Activated CD8-positive, alpha-beta T cell treated with anti-CD3 and anti-CD28 coated beads for 36 hours (primary cell): ENCODE data around the gene YIPF7. TPM values are rescaled to one million over a fixed set of nuclear protein-coding genes. Genes with fewer than 3 reads are reported as not detected.
A peak's percentile ranks its signal among the peaks of the same experiment; 100 is the strongest.

Experiments used
- ATAC-seq: fragments of 200-7000 bp; cut with Tn5 transposase; one replicate; pipeline ENCODE4 v1.10.0; 2021; ENCODE audit warnings: mild to moderate bottlenecking, moderate library complexity
- CTCF ChIA-PET: fragments of 350-600 bp; sonication (Branson Sonifier 250); formaldehyde crosslinking; loops from one replicate; lab custom pipeline; 2021; ENCODE audit warnings: antibody characterized with exemption; lab: Charles Lee
- POLR2A ChIA-PET: fragments of 350-600 bp; sonication (Branson Sonifier 250); formaldehyde crosslinking; loops from one replicate; lab custom pipeline; 2021; ENCODE audit warnings: antibody characterized with exemption; lab: Charles Lee
- DNase-seq: peaks from one replicate; pipeline ENCODE4 v3.0.0-alpha.2; 2020
- H3K27ac Mint-ChIP-seq: one replicate; pipeline ENCODE4 v1.8.0; 2021; ENCODE audit warnings: mild to moderate bottlenecking, mixed read lengths
- H3K27me3 Mint-ChIP-seq: one replicate; pipeline ENCODE4 v1.8.0; 2021; ENCODE audit warnings: mixed read lengths
- H3K36me3 Mint-ChIP-seq: one replicate; pipeline ENCODE4 v1.8.0; 2021; ENCODE audit warnings: low read depth, mixed read lengths
- H3K4me1 Mint-ChIP-seq: one replicate; pipeline ENCODE4 v1.8.0; 2021; ENCODE audit warnings: low read depth, mixed read lengths
- H3K4me3 Mint-ChIP-seq: one replicate; pipeline ENCODE4 v1.8.0; 2021; ENCODE audit warnings: mild to moderate bottlenecking, moderate library complexity, mixed read lengths
- H3K9me3 Mint-ChIP-seq: one replicate; pipeline ENCODE4 v1.8.0; 2021; ENCODE audit warnings: mixed read lengths
- intact Hi-C: fragments of 100-400 bp; cut with micrococcal nuclease; formaldehyde crosslinking; loops from one replicate; pipeline ENCODE4 v1.10.0; 2022
- total RNA-seq, 2 experiments: library from RNA; stranded (reverse); gene quantifications; one replicate each; pipeline ENCODE4 v1.2.3, GENCODE V29; 2021
- TF ChIP-seq, protein P1 (sequence below): fragments of 200-600 bp; IDR thresholded peaks from one replicate; pipeline ENCODE4 v1.8.0; 2022; ENCODE audit warnings: antibody characterized with exemption, mild to moderate bottlenecking

The YIPF7 gene
- total RNA-seq, 2 experiments from 2014 or later: not detected

DNA sequence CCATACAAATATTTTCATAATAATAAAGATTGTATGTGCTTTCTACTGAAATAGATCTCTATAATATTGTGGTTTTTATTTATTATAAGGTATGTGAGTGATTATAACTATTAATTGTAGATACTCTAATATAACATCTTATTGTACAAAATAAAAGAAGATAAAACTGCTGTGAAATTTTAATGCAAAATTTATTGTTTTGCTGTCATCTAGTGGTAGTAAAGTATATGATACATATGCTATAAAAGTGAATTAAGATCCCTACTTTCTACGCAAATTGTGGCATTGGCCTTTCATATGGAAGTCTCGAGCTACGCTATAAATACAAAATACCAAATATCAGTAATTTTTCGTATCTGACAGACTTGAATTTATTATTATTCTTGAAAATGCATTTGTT, 19.3 kb downstream of the YIPF7 start:
- intact Hi-C loops: no loop called here
- Mint-ChIP-seq H3K27me3 (peaks cover 5% of the 10 kb centered on the region), H3K4me3 (no peak overlapping the region), H3K36me3 (no peaks in the 10 kb centered on the region), H3K27ac (no peak overlapping the region), H3K9me3 (no peaks in the 10 kb centered on the region), H3K4me1 (peaks cover 2% of the 10 kb centered on the region)
- POLR2A ChIA-PET: no interaction called here
- CTCF ChIA-PET: interaction anchor here (1.2 to 1.6 kb wide), 2 partner anchors 183 to 1500 kb away, joined by 3 to 7 read pairs; partner anchors contain the start of gene KCTD8
- no peak for DNase-seq
- TF ChIP-seq, protein P1, sequence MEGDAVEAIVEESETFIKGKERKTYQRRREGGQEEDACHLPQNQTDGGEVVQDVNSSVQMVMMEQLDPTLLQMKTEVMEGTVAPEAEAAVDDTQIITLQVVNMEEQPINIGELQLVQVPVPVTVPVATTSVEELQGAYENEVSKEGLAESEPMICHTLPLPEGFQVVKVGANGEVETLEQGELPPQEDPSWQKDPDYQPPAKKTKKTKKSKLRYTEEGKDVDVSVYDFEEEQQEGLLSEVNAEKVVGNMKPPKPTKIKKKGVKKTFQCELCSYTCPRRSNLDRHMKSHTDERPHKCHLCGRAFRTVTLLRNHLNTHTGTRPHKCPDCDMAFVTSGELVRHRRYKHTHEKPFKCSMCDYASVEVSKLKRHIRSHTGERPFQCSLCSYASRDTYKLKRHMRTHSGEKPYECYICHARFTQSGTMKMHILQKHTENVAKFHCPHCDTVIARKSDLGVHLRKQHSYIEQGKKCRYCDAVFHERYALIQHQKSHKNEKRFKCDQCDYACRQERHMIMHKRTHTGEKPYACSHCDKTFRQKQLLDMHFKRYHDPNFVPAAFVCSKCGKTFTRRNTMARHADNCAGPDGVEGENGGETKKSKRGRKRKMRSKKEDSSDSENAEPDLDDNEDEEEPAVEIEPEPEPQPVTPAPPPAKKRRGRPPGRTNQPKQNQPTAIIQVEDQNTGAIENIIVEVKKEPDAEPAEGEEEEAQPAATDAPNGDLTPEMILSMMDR: no peak
- ATAC-seq: no peak

DNA sequence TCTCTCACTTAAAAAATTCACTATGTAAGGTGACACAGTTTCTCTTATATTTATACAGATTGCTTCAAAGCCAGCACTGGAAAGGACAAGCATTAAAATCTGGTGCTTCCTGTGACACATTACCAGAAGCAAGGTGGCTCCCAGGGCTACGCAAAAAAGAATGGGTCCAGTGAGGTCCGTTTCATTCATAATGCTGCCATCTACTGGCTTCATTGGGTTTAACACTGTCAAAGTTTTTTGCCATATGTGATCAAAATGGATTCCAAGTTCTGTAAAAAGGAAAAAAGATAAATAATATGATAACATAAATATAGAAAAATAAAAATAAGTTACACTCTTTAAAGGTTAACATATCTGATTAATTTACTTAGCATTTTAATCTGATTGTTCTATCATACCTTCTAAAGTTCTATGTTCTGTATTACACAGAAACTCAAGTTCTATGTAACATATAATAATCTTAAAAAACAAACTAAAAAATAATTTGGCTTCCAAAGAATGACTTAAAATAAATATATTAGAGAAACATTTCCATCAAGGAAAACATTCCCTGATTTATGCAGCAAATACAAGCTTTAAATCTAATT, 22.1 kb downstream of the YIPF7 start:
- no peak overlapping the region for H3K4me3 Mint-ChIP-seq
- no peaks in the 10 kb centered on the region for H3K27me3 Mint-ChIP-seq
- no peaks in the 10 kb centered on the region for H3K9me3 Mint-ChIP-seq
- intact Hi-C loops: no loop called here
- H3K36me3 Mint-ChIP-seq: no peaks in the 10 kb centered on the region
- CTCF ChIA-PET: interaction anchor here (0.7 to 1.9 kb wide), 4 partner anchors 48 to 180 kb away, joined by 3 to 5 read pairs (median 4); partner anchors contain the start of genes GUF1 and KCTD8
- TF ChIP-seq, protein P1: peak; percentile 68
- DNase-seq (peak; percentile 59), ATAC-seq (peak; percentile 91)
- H3K4me1 Mint-ChIP-seq: peaks cover 2% of the 10 kb centered on the region
- POLR2A ChIA-PET: no interaction called here
- H3K27ac Mint-ChIP-seq: no peak overlapping the region

DNA sequence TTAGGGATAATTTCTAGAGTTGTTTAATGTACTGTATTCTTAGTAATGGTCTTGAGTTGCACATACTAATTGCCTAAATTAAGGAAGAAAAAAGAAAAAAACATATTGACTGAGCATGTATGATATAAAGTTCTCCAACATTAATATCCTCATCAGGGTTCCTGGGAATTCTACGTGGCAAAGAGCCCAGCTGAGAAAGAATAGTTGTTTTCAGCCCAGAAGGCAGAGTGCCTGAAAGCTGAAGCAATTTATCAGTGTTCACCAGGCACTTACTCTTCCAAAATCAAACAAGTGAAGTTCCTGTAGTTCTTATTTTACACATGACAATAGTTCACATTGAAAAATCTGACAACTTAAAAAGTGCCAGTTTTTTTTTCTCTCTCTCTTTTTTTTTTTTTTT, 27.7 kb downstream of the YIPF7 start:
- Mint-ChIP-seq H3K27ac (no peak overlapping the region), H3K9me3 (no peaks in the 10 kb centered on the region), H3K4me3 (no peak overlapping the region), H3K27me3 (no peaks in the 10 kb centered on the region), H3K4me1 (no peaks in the 10 kb centered on the region), H3K36me3 (no peaks in the 10 kb centered on the region)
- ATAC-seq (no peak), DNase-seq (no peak)
- ChIA-PET POLR2A (no interaction called here), CTCF (no interaction called here)
- TF ChIP-seq, protein P1: no peak
- intact Hi-C loops: no loop called here

DNA sequence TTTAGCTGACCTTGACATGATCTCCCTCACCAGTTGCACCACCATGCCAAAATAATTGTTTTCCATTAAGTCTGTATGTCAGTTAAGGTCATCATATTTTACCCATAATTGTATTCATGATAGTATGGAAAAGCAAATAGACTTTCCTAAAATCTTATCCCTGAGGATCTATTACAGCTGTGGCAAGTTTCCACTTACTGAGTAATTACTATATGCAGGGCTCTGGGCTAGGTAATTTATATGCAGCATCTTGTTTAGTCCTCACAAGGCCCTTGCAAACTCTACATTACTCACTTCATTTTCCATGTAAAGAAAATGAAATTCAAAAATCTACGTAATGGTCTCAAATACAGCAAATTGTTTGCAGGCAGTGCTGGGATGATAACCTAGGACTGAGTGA, 34.8 kb downstream of the YIPF7 start:
- no peaks in the 10 kb centered on the region for H3K4me1 Mint-ChIP-seq
- ChIA-PET POLR2A (no interaction called here), CTCF (no interaction called here)
- DNase-seq (no peak), ATAC-seq (no peak)
- intact Hi-C loops: no loop called here
- no peaks in the 10 kb centered on the region for H3K36me3 Mint-ChIP-seq
- TF ChIP-seq, protein P1: no peak
- no peak overlapping the region for H3K4me3 Mint-ChIP-seq
- peaks cover 2% of the 10 kb centered on the region for H3K27me3 Mint-ChIP-seq
- no peak overlapping the region for H3K27ac Mint-ChIP-seq
- H3K9me3 Mint-ChIP-seq: no peaks in the 10 kb centered on the region

DNA sequence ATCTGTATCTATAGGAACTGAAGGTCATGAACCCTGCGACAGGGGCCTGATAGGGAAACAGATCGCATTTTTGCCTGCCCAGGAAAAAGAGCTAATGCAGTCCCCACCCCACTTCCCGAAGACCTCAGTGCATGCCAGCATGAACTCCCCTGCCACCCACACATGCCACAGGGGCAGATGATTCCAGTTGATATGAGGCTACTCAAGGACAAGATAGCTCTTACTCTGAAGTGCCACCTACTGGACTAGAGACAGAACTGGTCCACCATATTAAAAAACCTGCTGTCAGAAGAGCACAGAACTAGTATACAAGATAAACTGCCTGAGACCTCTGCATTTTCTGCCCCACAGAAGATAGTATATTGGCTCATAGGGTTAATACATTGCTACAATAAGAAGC, 68.0 kb downstream of the YIPF7 start:
- intact Hi-C loops: no loop called here
- no peaks in the 10 kb centered on the region for H3K36me3 Mint-ChIP-seq
- DNase-seq (no peak), ATAC-seq (no peak)
- H3K4me1 Mint-ChIP-seq: no peaks in the 10 kb centered on the region
- TF ChIP-seq, protein P1: no peak
- H3K27ac Mint-ChIP-seq: no peak overlapping the region
- peaks cover 2% of the 10 kb centered on the region for H3K27me3 Mint-ChIP-seq
- ChIA-PET CTCF (no interaction called here), POLR2A (no interaction called here)
- H3K9me3 Mint-ChIP-seq: peaks cover 9% of the 10 kb centered on the region
- H3K4me3 Mint-ChIP-seq: no peak overlapping the region
